T1000 (cell line): ENCODE measurements around the gene SUPT5H.
A peak's percentile ranks its signal among the peaks of the same experiment; 100 is the strongest.

Experiments
- DNase-seq: peaks from one replicate; lab custom pipeline; 2025; ENCODE audit warnings: mixed read lengths; lab: John Stamatoyannopoulos, UW

SUPT5H gene

GRCh38 chr19:39409208-39410016 is 36.0 kb upstream of the SUPT5H start:
- DNase-seq: peak; percentile 33

GRCh38 chr19:39410017-39410830 is 35.2 kb upstream of the SUPT5H start:
- peak; percentile 31 for DNase-seq

DNA sequence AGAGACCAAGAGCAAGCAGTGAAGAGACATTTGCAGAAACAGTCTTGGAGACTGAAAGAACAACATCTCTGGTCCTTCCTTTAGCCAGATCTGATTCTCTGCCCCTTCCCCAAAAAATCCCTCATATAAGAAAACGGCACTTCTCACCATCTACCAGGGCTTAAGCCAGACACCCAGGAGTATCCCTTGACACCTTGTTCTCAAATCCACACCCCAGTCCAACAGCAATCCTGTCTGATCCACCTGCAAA is 34.6 kb upstream of the SUPT5H start:
- no peak for DNase-seq

GRCh38 chr19:39411081-39411831 is 34.1 kb upstream of the SUPT5H start:
- no peak for DNase-seq

- peak; percentile 91 for DNase-seq
Measured at GRCh38 chr19:39411832-39412099, 33.6 kb upstream of the SUPT5H start.

- DNase-seq: peak; percentile 98
Measured at GRCh38 chr19:39412100-39412866, 33.1 kb upstream of the SUPT5H start, which contains the start of gene PLEKHG2. Gene PLEKHG2, plus strand, starts transcription at chr19:39412669. Its CDS starts 1,418 bp downstream, at chr19:39414087.

- DNase-seq: no peak
Measured at GRCh38 chr19:39412867-39413271, 32.5 kb upstream of the SUPT5H start.

DNA sequence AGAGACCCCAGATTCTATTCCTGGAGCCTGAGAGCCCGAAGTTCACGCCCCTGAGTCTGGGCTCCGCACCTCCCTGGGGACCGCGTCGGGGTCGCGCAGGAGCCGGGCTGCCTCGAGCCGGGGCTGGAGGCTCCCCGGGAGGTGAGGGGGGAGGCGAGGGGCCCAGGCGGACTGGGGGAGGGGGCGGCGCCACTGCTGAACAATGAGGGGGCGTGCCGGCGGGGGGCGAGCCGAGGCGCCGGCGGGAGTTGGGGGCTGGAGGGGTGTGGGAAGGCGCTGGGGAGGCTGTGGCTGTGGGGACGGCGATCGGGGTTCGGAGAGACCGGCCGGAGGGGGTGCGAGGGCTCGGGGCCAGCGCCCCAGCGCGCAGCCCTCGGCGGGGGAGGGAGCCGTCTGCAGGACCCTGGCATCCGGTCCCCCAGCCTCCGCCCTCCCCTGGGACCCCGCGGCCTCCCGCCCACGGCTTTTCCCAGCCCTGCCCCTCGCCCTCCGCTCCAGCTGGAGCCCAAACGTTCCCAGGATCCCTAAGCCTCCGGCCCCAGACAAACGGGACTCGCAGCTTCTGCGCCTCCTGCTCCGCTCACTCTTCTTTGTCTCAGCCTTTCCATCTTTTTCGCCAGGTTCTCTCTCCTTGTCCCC is 32.0 kb upstream of the SUPT5H start:
- peak; percentile 46 for DNase-seq

- no peak for DNase-seq
Measured at GRCh38 chr19:39413911-39414608, 31.3 kb upstream of the SUPT5H start.

- DNase-seq: no peak
Measured at GRCh38 chr19:39415111-39416046, 30.0 kb upstream of the SUPT5H start.

DNA sequence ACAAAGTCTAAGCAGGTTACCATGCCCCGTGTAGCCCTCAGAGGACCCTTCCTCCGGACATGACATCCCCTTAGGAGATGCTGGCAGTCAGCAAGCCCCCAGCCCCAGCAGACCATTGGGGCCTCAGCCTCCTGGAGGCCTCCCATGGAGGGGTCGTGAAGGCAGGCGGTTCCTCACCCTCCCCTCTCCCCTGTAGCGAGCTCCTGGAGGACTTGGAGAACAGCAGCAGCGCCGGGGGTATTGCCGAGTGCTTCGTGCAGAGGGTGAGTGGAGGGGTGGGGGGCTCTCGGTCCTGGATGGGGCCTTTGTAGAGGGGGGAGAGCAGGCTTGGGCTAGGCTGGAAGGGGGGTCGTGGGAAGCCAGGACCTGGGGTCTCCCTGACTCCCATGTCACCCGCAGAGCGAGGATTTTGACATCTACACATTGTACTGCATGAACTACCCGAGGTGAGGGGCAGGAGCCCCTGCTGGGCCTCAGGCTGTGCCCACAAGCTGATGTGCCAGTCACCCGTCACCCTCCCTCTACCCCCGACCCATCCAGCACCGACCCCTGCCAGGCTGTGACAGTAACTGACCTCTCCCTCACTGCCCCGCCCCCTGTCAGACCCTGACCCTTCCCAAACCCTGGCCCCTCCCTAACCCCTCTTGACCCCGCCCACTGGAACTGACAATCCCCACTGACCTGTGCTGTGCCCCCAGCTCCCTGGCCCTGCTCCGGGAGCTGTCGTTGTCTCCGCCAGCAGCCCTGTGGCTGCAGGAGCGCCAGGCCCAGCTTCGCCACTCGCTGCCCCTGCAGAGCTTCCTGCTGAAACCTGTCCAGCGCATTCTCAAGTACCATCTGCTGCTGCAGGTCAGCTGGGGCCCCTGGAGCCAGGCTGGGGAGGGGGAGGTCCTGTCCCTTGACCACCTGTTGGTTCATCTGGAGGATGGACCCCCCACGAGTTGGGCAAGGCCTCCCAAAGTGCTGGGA is 28.9 kb upstream of the SUPT5H start:
- DNase-seq: no peak

GRCh38 chr19:39417463-39418181 is 27.8 kb upstream of the SUPT5H start:
- no peak for DNase-seq

- no peak for DNase-seq
Measured at GRCh38 chr19:39419003-39419402, 26.4 kb upstream of the SUPT5H start.

DNA sequence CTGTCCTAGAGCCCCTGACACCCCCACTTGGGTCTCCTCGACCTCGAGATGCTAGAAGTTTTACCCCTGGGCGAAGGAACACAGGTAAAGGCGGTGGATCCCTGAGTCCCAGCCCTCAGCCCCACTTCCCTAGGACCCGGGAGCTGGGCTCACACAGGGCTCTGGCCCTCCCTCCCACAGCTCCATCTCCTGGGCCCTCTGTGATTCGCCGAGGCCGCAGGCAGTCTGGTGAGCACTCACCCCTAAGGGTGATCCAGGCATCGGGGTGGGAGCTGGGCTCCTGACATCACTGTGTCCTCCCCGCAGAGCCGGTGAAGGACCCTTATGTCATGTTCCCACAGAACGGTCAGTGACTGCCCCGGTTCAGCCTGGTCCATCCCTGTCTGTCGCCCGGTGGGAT is 24.6 kb upstream of the SUPT5H start:
- DNase-seq: no peak

GRCh38 chr19:39422020-39422419 is 23.4 kb upstream of the SUPT5H start:
- no peak for DNase-seq

DNA sequence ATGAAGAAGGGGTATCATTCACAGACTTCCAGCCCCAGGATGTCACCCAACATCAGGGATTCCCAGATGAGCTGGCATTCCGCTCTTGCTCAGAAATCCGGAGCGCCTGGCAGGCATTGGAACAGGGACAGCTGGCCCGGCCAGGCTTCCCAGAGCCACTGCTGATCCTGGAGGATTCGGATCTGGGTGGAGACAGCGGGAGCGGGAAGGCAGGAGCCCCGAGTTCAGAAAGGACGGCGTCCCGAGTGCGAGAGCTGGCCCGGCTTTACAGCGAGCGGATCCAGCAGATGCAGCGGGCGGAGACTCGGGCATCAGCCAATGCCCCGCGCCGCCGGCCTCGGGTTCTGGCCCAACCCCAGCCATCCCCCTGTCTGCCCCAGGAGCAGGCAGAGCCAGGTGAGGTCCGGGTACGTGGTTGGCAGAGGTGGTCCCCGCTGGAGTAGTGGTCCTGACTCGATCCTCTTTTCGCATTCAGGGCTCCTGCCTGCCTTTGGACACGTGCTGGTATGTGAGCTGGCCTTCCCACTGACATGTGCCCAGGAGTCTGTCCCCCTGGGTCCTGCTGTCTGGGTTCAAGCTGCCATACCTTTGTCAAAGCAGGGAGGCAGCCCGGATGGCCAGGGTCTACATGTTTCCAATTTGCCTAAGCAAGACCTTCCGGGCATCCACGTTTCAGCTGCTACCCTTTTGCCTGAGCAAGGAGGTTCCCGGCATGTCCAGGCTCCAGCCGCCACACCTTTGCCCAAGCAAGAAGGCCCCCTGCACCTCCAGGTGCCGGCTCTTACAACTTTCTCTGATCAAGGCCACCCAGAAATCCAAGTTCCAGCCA is 21.9 kb upstream of the SUPT5H start:
- DNase-seq: no peak

GRCh38 chr19:39424934-39425333 is 20.4 kb upstream of the SUPT5H start:
- DNase-seq: no peak
